GM23338 (cell line): ENCODE measurements around the gene ZNF837. TPM values are rescaled to one million over a fixed set of nuclear protein-coding genes. Genes with fewer than 3 reads are reported as not detected.

Experiments used
- ATAC-seq: fragments of 200-7000 bp; cut with Tn5 transposase; 3 replicates; pipeline ENCODE4 v1.9.1; 2020
- DNase-seq: peaks from one replicate; pipeline ENCODE4 v3.0.0-alpha.2; 2015; ENCODE audit warnings: low spot score
- H2AFZ ChIP-seq: fragments of 200-600 bp; sonication (generic); 2 replicates; pipeline ENCODE4 v1.8.0; 2016; ENCODE audit warnings: antibody characterized with exemption, mild to moderate bottlenecking, moderate library complexity
- H3F3A ChIP-seq: fragments of 200-600 bp; sonication (generic); replicated peaks from 2 replicates; pipeline ENCODE4 v1.8.0; 2017; ENCODE audit warnings: antibody characterized with exemption, mixed run types, low read depth
- H3K27ac ChIP-seq: fragments of 200-600 bp; sonication (generic); 2 replicates; pipeline ENCODE4 v1.6.1; 2016; ENCODE audit warnings: low read depth
- H3K27me3 ChIP-seq: fragments of 200-600 bp; sonication (generic); 2 replicates; pipeline ENCODE4 v1.8.0; 2016; ENCODE audit warnings: mild to moderate bottlenecking, mixed run types, moderate library complexity; ENCODE audit not compliant: insufficient read depth
- H3K36me3 ChIP-seq: fragments of 200-600 bp; sonication (generic); 2 replicates; pipeline ENCODE4 v1.8.0; 2016; ENCODE audit warnings: mild to moderate bottlenecking; ENCODE audit not compliant: insufficient read depth
- H3K4me1 ChIP-seq: fragments of 200-600 bp; sonication (generic); 2 replicates; pipeline ENCODE4 v1.8.0; 2016; ENCODE audit warnings: mild to moderate bottlenecking, moderate library complexity; ENCODE audit not compliant: insufficient read depth
- H3K4me2 ChIP-seq: fragments of 200-600 bp; sonication (generic); 2 replicates; pipeline ENCODE4 v1.7.1; 2017; ENCODE audit warnings: mixed run types
- H3K4me3 ChIP-seq: fragments of 200-600 bp; sonication (generic); 2 replicates; pipeline ENCODE4 v1.6.1; 2016; ENCODE audit warnings: mixed run types
- H3K79me2 ChIP-seq: fragments of 200-600 bp; sonication (generic); replicated peaks from 2 replicates; pipeline ENCODE4 v1.8.0; 2017; ENCODE audit warnings: mild to moderate bottlenecking; ENCODE audit not compliant: insufficient read depth
- H3K9me2 ChIP-seq: fragments of 200-600 bp; sonication (generic); 2 replicates; pipeline ENCODE4 v1.8.0; 2017; ENCODE audit not compliant: insufficient read depth
- H4K20me1 ChIP-seq: fragments of 200-600 bp; sonication (generic); replicated peaks from 2 replicates; pipeline ENCODE4 v1.8.0; 2017; ENCODE audit warnings: mild to moderate bottlenecking; ENCODE audit not compliant: insufficient read depth
- H3K27ac Mint-ChIP-seq: 2 replicates; pipeline ENCODE4 v1.8.0; 2020; ENCODE audit warnings: inconsistent platforms, mild to moderate bottlenecking, moderate library complexity, mixed read lengths
- H3K27me3 Mint-ChIP-seq: 3 replicates; pipeline ENCODE4 v1.8.0; 2022; ENCODE audit warnings: low read depth, mild to moderate bottlenecking, moderate library complexity, mixed read lengths, inconsistent platforms; ENCODE audit not compliant: insufficient read depth, poor library complexity
- H3K36me3 Mint-ChIP-seq: 3 replicates; pipeline ENCODE4 v1.8.0; 2021; ENCODE audit warnings: low read depth, mild to moderate bottlenecking, inconsistent platforms, moderate library complexity, mixed read lengths
- H3K4me1 Mint-ChIP-seq: 3 replicates; pipeline ENCODE4 v1.8.0; 2020; ENCODE audit warnings: mild to moderate bottlenecking, inconsistent platforms, mixed read lengths
- H3K4me3 Mint-ChIP-seq: 3 replicates; pipeline ENCODE4 v1.8.0; 2021; ENCODE audit warnings: moderate library complexity, mild to moderate bottlenecking, inconsistent platforms, mixed read lengths
- H3K9me3 Mint-ChIP-seq: 3 replicates; pipeline ENCODE4 v1.8.0; 2020; ENCODE audit warnings: moderate library complexity, mild to moderate bottlenecking, inconsistent platforms, mixed read lengths
- CREB1 ChIP-seq: fragments of 250-450 bp; sonication (Bioruptor Pico); IDR thresholded peaks from 2 replicates; pipeline ENCODE4 v1.5.0; 2020; ENCODE audit warnings: low read depth, mild to moderate bottlenecking, moderate library complexity
- EZH2 ChIP-seq: fragments of 200-600 bp; sonication (generic); IDR thresholded peaks from one replicate; pipeline ENCODE4 v1.8.0; 2017; ENCODE audit warnings: antibody characterized with exemption, mild to moderate bottlenecking, low read depth; ENCODE audit not compliant: unreplicated experiment
- EZH2phosphoT487 ChIP-seq: fragments of 200-600 bp; sonication (generic); IDR thresholded peaks from one replicate; pipeline ENCODE4 v1.8.1; 2018; ENCODE audit warnings: antibody characterized with exemption; ENCODE audit not compliant: unreplicated experiment
- JUNB ChIP-seq: IDR thresholded peaks from one replicate; pipeline ENCODE4 v1.6.1; 2016; ENCODE audit warnings: antibody characterized with exemption; ENCODE audit not compliant: unreplicated experiment
- NANOG ChIP-seq: IDR thresholded peaks from 2 replicates; pipeline ENCODE4 v1.6.1; 2016; ENCODE audit warnings: antibody characterized with exemption, borderline replicate concordance
- POLR2AphosphoS5 ChIP-seq: IDR thresholded peaks from 2 replicates; pipeline ENCODE4 v1.6.1; 2016; ENCODE audit warnings: antibody characterized with exemption, low read depth
- STAT1 ChIP-seq: IDR thresholded peaks from one replicate; pipeline ENCODE4 v1.6.1; 2016; ENCODE audit warnings: antibody characterized with exemption; ENCODE audit not compliant: unreplicated experiment
- ZNF114 ChIP-seq: fragments of 250-450 bp; sonication (Bioruptor Pico); IDR thresholded peaks from 2 replicates; pipeline ENCODE4 v1.5.0; 2020; ENCODE audit warnings: mild to moderate bottlenecking, moderate library complexity
- ZNF331 ChIP-seq: fragments of 250-450 bp; sonication (Bioruptor Pico); IDR thresholded peaks from 2 replicates; pipeline ENCODE4 v1.5.0; 2020; ENCODE audit warnings: low read depth, mild to moderate bottlenecking, moderate library complexity
- polyA plus RNA-seq: library from polyadenylated mRNA; unstranded; fragments of >200 nt; fragmentation: Nextera tagmentation; extraction: Ambion mirVana; gene quantifications from 2 replicates; pipeline ENCODE4 v1.2.1, GENCODE V29; 2016
- total RNA-seq: library from RNA; depleted of rRNA; stranded (reverse); fragments of >200 nt; shearing (Covaris generic); gene quantifications from 2 replicates; pipeline ENCODE4 v1.2.3, GENCODE V29; 2014
- TF ChIP-seq, protein P1 (sequence below), 2 experiments: fragments of 200-600 bp in 1 of 2; sonication (generic) in 1 of 2; conservative IDR thresholded peaks; 2 replicates each; pipeline versions ENCODE4 v1.5.1 to v1.6.1; 2016 to 2017; ENCODE audit warnings: antibody characterized with exemption in 2 of 2, low read depth in 2 of 2, mild to moderate bottlenecking in 2 of 2, moderate library complexity in 1 of 2
- TF ChIP-seq, protein P2 (sequence below): fragments of 250-450 bp; sonication (Bioruptor Pico); IDR thresholded peaks from 2 replicates; pipeline ENCODE4 v1.5.0; 2020; ENCODE audit warnings: mild to moderate bottlenecking, moderate library complexity
- TF ChIP-seq, protein P3 (sequence below): IDR thresholded peaks from 2 replicates; pipeline ENCODE4 v1.6.1; 2016; ENCODE audit warnings: antibody characterized with exemption
- TF ChIP-seq, protein P4 (sequence below): IDR thresholded peaks from one replicate; pipeline ENCODE4 v1.6.1; 2018; ENCODE audit warnings: antibody characterized with exemption; ENCODE audit not compliant: unreplicated experiment

The ZNF837 gene
- total and polyA plus RNA-seq, 2 experiments from 2014 or later = 3.1 to 11.0 TPM

DNA sequence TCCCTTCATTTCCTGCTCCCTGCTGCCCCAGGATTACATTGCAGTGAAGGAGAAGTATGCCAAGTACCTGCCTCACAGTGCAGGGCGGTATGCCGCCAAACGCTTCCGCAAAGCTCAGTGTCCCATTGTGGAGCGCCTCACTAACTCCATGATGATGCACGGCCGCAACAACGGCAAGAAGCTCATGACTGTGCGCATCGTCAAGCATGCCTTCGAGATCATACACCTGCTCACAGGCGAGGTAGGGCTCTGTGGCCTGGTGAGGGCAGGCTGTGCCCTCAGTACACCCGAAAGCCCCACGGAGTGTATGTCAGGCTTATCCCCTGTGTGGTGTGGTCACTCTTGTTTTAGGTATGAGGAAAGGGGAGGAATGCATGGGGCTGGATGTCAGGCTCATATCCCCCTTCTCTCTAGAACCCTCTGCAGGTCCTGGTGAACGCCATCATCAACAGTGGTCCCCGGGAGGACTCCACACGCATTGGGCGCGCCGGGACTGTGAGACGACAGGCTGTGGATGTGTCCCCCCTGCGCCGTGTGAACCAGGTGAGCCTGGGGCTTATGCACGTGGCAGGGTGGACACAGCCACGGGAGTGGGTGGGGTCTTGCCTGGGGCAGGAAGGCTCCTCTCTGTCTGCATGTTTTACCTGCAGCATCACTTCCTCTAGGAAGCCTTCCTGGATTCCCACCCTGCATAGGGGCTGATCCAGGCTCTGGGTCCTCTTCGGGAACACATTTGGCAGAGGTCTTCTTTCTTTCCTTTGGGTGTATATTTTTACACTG lies 12.3 kb upstream of the ZNF837 start:
- Histone ChIP-seq H3K9me2 (no peaks in the 10 kb centered on the region), H3K4me2 (no peak overlapping the region), H3K4me3 (no peak overlapping the region), H2AFZ (no peak overlapping the region), H3K27ac (no peak overlapping the region), H3K36me3 (peaks cover 46% of the 10 kb centered on the region), H3K79me2 (peaks cover 39% of the 10 kb centered on the region), H3F3A (peaks cover 70% of the 10 kb centered on the region), H4K20me1 (peaks cover 35% of the 10 kb centered on the region), H3K4me1 (peaks cover 8% of the 10 kb centered on the region), H3K27me3 (peaks cover 16% of the 10 kb centered on the region)
- Mint-ChIP-seq H3K4me3 (no peak overlapping the region; the same call in 2 of the 3 replicates), H3K9me3 (no peaks in the 10 kb centered on the region), H3K27ac (no peak overlapping the region), H3K4me1 (peaks cover 21% of the 10 kb centered on the region), H3K36me3 (peaks cover 70% of the 10 kb centered on the region), H3K27me3 (peaks cover 22% of the 10 kb centered on the region)
- TF ChIP-seq NANOG (no peak), ZNF114 (CRISPR knock-in tag) (no peak), CREB1 (CRISPR knock-in tag) (no peak), POLR2AphosphoS5 (no peak), JUNB (no peak), EZH2phosphoT487 (no peak), STAT1 (no peak), ZNF331 (CRISPR knock-in tag) (no peak), EZH2 (no peak)
- TF ChIP-seq, protein P1, sequence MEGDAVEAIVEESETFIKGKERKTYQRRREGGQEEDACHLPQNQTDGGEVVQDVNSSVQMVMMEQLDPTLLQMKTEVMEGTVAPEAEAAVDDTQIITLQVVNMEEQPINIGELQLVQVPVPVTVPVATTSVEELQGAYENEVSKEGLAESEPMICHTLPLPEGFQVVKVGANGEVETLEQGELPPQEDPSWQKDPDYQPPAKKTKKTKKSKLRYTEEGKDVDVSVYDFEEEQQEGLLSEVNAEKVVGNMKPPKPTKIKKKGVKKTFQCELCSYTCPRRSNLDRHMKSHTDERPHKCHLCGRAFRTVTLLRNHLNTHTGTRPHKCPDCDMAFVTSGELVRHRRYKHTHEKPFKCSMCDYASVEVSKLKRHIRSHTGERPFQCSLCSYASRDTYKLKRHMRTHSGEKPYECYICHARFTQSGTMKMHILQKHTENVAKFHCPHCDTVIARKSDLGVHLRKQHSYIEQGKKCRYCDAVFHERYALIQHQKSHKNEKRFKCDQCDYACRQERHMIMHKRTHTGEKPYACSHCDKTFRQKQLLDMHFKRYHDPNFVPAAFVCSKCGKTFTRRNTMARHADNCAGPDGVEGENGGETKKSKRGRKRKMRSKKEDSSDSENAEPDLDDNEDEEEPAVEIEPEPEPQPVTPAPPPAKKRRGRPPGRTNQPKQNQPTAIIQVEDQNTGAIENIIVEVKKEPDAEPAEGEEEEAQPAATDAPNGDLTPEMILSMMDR (conservative IDR thresholded peaks at IDR 0.05; ENCODE audit: low read depth in 2 of 2) = no peak
- TF ChIP-seq, protein P2, sequence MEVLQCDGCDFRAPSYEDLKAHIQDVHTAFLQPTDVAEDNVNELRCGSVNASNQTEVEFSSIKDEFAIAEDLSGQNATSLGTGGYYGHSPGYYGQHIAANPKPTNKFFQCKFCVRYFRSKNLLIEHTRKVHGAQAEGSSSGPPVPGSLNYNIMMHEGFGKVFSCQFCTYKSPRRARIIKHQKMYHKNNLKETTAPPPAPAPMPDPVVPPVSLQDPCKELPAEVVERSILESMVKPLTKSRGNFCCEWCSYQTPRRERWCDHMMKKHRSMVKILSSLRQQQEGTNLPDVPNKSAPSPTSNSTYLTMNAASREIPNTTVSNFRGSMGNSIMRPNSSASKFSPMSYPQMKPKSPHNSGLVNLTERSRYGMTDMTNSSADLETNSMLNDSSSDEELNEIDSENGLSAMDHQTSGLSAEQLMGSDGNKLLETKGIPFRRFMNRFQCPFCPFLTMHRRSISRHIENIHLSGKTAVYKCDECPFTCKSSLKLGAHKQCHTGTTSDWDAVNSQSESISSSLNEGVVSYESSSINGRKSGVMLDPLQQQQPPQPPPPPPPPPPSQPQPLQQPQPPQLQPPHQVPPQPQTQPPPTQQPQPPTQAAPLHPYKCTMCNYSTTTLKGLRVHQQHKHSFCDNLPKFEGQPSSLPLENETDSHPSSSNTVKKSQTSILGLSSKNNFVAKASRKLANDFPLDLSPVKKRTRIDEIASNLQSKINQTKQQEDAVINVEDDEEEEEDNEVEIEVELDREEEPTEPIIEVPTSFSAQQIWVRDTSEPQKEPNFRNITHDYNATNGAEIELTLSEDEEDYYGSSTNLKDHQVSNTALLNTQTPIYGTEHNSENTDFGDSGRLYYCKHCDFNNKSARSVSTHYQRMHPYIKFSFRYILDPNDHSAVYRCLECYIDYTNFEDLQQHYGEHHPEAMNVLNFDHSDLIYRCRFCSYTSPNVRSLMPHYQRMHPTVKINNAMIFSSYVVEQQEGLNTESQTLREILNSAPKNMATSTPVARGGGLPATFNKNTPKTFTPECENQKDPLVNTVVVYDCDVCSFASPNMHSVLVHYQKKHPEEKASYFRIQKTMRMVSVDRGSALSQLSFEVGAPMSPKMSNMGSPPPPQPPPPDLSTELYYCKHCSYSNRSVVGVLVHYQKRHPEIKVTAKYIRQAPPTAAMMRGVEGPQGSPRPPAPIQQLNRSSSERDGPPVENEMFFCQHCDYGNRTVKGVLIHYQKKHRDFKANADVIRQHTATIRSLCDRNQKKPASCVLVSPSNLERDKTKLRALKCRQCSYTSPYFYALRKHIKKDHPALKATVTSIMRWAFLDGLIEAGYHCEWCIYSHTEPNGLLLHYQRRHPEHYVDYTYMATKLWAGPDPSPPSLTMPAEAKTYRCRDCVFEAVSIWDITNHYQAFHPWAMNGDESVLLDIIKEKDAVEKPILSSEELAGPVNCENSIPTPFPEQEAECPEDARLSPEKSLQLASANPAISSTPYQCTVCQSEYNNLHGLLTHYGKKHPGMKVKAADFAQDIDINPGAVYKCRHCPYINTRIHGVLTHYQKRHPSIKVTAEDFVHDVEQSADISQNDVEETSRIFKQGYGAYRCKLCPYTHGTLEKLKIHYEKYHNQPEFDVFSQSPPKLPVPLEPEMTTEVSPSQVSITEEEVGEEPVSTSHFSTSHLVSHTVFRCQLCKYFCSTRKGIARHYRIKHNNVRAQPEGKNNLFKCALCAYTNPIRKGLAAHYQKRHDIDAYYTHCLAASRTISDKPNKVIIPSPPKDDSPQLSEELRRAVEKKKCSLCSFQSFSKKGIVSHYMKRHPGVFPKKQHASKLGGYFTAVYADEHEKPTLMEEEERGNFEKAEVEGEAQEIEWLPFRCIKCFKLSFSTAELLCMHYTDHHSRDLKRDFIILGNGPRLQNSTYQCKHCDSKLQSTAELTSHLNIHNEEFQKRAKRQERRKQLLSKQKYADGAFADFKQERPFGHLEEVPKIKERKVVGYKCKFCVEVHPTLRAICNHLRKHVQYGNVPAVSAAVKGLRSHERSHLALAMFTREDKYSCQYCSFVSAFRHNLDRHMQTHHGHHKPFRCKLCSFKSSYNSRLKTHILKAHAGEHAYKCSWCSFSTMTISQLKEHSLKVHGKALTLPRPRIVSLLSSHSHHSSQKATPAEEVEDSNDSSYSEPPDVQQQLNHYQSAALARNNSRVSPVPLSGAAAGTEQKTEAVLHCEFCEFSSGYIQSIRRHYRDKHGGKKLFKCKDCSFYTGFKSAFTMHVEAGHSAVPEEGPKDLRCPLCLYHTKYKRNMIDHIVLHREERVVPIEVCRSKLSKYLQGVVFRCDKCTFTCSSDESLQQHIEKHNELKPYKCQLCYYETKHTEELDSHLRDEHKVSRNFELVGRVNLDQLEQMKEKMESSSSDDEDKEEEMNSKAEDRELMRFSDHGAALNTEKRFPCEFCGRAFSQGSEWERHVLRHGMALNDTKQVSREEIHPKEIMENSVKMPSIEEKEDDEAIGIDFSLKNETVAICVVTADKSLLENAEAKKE (CRISPR knock-in tag) = no peak
- TF ChIP-seq, protein P3, sequence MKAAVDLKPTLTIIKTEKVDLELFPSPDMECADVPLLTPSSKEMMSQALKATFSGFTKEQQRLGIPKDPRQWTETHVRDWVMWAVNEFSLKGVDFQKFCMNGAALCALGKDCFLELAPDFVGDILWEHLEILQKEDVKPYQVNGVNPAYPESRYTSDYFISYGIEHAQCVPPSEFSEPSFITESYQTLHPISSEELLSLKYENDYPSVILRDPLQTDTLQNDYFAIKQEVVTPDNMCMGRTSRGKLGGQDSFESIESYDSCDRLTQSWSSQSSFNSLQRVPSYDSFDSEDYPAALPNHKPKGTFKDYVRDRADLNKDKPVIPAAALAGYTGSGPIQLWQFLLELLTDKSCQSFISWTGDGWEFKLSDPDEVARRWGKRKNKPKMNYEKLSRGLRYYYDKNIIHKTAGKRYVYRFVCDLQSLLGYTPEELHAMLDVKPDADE = no peak
- TF ChIP-seq, protein P4, sequence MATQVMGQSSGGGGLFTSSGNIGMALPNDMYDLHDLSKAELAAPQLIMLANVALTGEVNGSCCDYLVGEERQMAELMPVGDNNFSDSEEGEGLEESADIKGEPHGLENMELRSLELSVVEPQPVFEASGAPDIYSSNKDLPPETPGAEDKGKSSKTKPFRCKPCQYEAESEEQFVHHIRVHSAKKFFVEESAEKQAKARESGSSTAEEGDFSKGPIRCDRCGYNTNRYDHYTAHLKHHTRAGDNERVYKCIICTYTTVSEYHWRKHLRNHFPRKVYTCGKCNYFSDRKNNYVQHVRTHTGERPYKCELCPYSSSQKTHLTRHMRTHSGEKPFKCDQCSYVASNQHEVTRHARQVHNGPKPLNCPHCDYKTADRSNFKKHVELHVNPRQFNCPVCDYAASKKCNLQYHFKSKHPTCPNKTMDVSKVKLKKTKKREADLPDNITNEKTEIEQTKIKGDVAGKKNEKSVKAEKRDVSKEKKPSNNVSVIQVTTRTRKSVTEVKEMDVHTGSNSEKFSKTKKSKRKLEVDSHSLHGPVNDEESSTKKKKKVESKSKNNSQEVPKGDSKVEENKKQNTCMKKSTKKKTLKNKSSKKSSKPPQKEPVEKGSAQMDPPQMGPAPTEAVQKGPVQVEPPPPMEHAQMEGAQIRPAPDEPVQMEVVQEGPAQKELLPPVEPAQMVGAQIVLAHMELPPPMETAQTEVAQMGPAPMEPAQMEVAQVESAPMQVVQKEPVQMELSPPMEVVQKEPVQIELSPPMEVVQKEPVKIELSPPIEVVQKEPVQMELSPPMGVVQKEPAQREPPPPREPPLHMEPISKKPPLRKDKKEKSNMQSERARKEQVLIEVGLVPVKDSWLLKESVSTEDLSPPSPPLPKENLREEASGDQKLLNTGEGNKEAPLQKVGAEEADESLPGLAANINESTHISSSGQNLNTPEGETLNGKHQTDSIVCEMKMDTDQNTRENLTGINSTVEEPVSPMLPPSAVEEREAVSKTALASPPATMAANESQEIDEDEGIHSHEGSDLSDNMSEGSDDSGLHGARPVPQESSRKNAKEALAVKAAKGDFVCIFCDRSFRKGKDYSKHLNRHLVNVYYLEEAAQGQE = no peak
- DNase-seq (no peak), ATAC-seq (no peak)
